Measurements from ENCODE around the gene ROR1. TPM values are rescaled to one million over a fixed set of nuclear protein-coding genes. Genes with fewer than 3 reads are reported as not detected.
A peak's percentile ranks its signal among the peaks of the same experiment; 100 is the strongest.

The ROR1 gene
- total RNA-seq, 1 experiment from 2014 or later: 33.8 TPM

DNA sequence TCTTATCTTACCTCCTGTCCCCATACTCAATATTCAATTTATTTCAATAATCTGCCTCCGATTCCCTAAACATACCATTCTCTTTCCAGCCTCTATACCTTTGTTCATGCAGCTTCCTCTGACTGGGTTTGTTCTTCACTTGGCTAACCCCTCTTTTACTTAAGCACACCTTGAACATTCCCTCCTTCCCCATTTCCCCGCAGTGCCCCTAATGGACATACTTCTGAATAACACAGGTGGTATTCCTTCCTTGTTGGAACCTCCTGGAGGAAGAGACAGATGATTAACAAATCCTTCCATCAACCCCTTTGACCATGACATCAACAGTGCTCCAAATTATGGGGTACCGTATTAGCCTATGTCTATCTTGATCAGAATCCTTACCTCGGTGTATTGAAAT lies 239.6 kb downstream of the ROR1 start:
- no peak overlapping the region for H3K4me3 Mint-ChIP-seq (ENCODE audit: low read depth, unreplicated experiment)
- intact Hi-C loops (cut with micrococcal nuclease; ENCODE audit: unreplicated experiment): no loop called here
- no TSS peak for BruUV-seq (replicated peaks)
- H3K4me1 Mint-ChIP-seq (ENCODE audit: low read depth, unreplicated experiment): peaks cover 18% of the 10 kb centered on the region
- peaks cover 2% of the 10 kb centered on the region for H3K9me3 Mint-ChIP-seq (ENCODE audit: low read depth, unreplicated experiment)
- CTCF ChIA-PET: no interaction called here
- no peak overlapping the region for H3K27ac Mint-ChIP-seq (ENCODE audit: unreplicated experiment)
- H3K27me3 Mint-ChIP-seq (ENCODE audit: unreplicated experiment): no peaks in the 10 kb centered on the region
- H3K36me3 Mint-ChIP-seq (ENCODE audit: insufficient read depth, unreplicated experiment): no peaks in the 10 kb centered on the region
- no peak for DNase-seq
- TF ChIP-seq, protein P1, sequence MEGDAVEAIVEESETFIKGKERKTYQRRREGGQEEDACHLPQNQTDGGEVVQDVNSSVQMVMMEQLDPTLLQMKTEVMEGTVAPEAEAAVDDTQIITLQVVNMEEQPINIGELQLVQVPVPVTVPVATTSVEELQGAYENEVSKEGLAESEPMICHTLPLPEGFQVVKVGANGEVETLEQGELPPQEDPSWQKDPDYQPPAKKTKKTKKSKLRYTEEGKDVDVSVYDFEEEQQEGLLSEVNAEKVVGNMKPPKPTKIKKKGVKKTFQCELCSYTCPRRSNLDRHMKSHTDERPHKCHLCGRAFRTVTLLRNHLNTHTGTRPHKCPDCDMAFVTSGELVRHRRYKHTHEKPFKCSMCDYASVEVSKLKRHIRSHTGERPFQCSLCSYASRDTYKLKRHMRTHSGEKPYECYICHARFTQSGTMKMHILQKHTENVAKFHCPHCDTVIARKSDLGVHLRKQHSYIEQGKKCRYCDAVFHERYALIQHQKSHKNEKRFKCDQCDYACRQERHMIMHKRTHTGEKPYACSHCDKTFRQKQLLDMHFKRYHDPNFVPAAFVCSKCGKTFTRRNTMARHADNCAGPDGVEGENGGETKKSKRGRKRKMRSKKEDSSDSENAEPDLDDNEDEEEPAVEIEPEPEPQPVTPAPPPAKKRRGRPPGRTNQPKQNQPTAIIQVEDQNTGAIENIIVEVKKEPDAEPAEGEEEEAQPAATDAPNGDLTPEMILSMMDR (IDR thresholded peaks at IDR 0.05; ENCODE audit: unreplicated experiment): no peak

DNA sequence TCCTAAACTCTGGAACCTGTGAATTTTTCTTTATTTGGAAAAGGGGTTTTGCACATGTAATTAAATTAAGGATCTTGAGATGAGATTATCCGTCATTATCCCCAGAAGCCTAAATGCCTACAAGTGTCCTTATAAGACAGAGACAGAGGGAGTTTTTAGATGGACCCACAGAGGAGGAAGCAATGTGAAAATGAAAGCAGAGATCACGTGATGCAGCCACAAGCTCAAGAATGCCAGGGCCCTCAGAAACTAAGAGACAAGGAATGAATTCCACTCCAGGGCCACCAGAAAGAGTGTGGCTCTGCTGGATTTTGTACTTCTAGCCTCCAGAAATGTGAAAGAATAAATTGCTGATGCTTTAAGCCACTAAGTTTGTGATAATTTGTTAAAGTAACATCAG lies 246.0 kb downstream of the ROR1 start:
- TF ChIP-seq, protein P1 (IDR thresholded peaks at IDR 0.05; ENCODE audit: unreplicated experiment): no peak
- Mint-ChIP-seq H3K27ac (ENCODE audit: unreplicated experiment) (peak overlapping the region; percentile 67), H3K4me1 (ENCODE audit: low read depth, unreplicated experiment) (peaks cover 9% of the 10 kb centered on the region), H3K9me3 (ENCODE audit: low read depth, unreplicated experiment) (no peaks in the 10 kb centered on the region), H3K36me3 (ENCODE audit: insufficient read depth, unreplicated experiment) (peaks cover 6% of the 10 kb centered on the region), H3K27me3 (ENCODE audit: unreplicated experiment) (no peaks in the 10 kb centered on the region), H3K4me3 (ENCODE audit: low read depth, unreplicated experiment) (peak overlapping the region; percentile 28)
- intact Hi-C loops (cut with micrococcal nuclease; ENCODE audit: unreplicated experiment): no loop called here
- BruUV-seq (replicated peaks): no TSS peak
- CTCF ChIA-PET: interaction anchor here (1.0 kb wide), 1 partner anchor 9 kb away, joined by 4 read pairs; no protein-coding TSS in a partner anchor
- DNase-seq: no peak

DNA sequence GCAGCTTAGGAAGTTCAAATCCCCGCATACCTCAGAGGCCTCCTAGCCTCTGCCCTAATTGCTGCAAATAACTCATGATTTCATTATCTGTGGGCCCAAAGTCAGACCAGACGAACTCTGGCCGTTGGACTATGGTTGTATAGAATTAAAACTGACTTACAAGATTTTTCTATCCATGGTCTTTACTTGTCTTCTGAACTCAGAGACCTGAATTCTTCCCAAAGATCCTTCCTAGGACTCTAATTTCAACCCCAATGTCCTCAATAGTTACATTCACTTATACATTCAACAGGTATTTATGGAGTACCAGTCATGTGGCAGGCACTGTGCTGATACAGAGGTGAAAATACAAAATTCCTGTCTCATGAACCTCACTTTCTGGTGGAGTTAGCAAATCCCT lies 247.2 kb downstream of the ROR1 start:
- Mint-ChIP-seq H3K27ac (ENCODE audit: unreplicated experiment) (no peak overlapping the region), H3K4me3 (ENCODE audit: low read depth, unreplicated experiment) (no peak overlapping the region), H3K27me3 (ENCODE audit: unreplicated experiment) (no peaks in the 10 kb centered on the region), H3K36me3 (ENCODE audit: insufficient read depth, unreplicated experiment) (peaks cover 6% of the 10 kb centered on the region), H3K9me3 (ENCODE audit: low read depth, unreplicated experiment) (no peaks in the 10 kb centered on the region), H3K4me1 (ENCODE audit: low read depth, unreplicated experiment) (peaks cover 9% of the 10 kb centered on the region)
- CTCF ChIA-PET: no interaction called here
- TF ChIP-seq, protein P1 (IDR thresholded peaks at IDR 0.05; ENCODE audit: unreplicated experiment): no peak
- DNase-seq: no peak
- intact Hi-C loops (cut with micrococcal nuclease; ENCODE audit: unreplicated experiment): no loop called here
- no TSS peak for BruUV-seq (replicated peaks)

DNA sequence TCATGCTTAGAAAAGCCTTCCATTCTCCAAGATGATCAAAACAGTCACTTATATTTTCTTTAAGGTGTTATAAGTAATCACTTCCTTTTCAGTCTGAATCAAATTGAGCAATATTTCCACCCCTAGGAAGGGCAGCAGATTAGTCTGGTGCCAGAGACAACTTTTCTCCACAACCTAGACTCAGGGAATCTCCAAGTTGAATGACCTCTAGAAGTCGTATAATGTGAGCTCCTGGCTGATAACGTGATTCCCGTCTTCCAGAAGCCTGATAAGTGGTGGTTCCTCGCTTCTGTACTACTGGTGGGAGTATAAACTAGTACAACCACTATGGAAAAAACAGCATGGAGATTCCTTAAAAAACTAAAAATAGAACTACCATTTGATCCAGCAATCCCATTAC lies 251.2 kb downstream of the ROR1 start:
- no TSS peak for BruUV-seq (replicated peaks)
- DNase-seq: no peak
- H3K4me1 Mint-ChIP-seq (ENCODE audit: low read depth, unreplicated experiment): peaks cover 1% of the 10 kb centered on the region
- peaks cover under 1% of the 10 kb centered on the region for H3K36me3 Mint-ChIP-seq (ENCODE audit: insufficient read depth, unreplicated experiment)
- TF ChIP-seq, protein P1 (IDR thresholded peaks at IDR 0.05; ENCODE audit: unreplicated experiment): no peak
- no peaks in the 10 kb centered on the region for H3K27me3 Mint-ChIP-seq (ENCODE audit: unreplicated experiment)
- H3K4me3 Mint-ChIP-seq (ENCODE audit: low read depth, unreplicated experiment): no peak overlapping the region
- peaks cover 2% of the 10 kb centered on the region for H3K9me3 Mint-ChIP-seq (ENCODE audit: low read depth, unreplicated experiment)
- no peak overlapping the region for H3K27ac Mint-ChIP-seq (ENCODE audit: unreplicated experiment)
- intact Hi-C loops (cut with micrococcal nuclease; ENCODE audit: unreplicated experiment): no loop called here
- CTCF ChIA-PET: no interaction called here

Measured in Calu3 (cell line).